ENCODE measurements around the gene MYCBP.
"Not testable (repeated sequence)": the region's sequence is repeated elsewhere in the genome, so short reads cannot be mapped to it uniquely, and the experiment has no call there.

The MYCBP gene

DNA sequence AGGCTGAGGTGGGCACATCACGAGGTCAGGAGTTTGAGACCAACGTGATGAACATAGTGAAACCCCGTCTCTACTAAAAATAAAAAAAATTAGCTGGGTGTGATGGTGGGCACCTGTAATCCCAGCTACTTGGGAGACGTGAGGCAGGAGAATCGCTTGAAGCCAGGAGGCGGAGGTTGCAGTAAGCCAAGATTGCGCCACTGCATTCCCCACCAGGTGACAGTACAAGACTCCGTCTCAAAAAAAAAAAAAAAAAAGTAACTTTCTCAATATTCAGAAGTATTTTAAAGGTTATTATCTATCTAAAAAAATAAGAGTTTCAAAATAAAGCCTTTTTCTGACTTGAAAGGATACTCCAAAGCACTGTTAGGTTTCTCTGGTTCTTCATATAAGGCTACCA is 5.9 kb downstream of the MYCBP start:
- DNase-seq (ENCODE audit: low spot score): no peak

GRCh38 chr1:38865112-38865715 is 7.9 kb downstream of the MYCBP start:
- no peak for DNase-seq (ENCODE audit: low spot score)

DNA sequence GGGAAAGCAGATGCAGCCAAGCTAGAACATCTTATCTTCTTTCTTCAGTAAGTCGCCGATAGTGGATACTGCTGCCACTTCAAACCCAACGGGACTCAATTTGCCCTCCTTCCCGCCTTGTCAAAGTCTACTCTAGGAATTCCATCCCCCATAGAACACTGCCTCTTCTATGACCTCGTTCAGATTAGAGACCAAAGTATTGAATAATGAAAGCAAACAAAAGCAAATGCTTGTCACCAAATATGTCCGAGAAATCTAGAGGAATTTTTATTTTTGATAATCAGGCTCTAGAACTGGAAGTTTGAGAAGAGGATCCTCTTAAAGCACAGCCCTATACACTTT is 12.7 kb downstream of the MYCBP start:
- DNase-seq (ENCODE audit: low spot score): peak; percentile 16

- peak; percentile 100 for DNase-seq (ENCODE audit: low spot score)
These were observed 13.3 kb downstream of the MYCBP start, which contains the start of gene RRAGC for GRCh38 chr1:38859561-38860453. TSS of gene RRAGC (minus strand) at chr1:38859772. CDS start at chr1:38859646, 126 bp downstream.

DNA sequence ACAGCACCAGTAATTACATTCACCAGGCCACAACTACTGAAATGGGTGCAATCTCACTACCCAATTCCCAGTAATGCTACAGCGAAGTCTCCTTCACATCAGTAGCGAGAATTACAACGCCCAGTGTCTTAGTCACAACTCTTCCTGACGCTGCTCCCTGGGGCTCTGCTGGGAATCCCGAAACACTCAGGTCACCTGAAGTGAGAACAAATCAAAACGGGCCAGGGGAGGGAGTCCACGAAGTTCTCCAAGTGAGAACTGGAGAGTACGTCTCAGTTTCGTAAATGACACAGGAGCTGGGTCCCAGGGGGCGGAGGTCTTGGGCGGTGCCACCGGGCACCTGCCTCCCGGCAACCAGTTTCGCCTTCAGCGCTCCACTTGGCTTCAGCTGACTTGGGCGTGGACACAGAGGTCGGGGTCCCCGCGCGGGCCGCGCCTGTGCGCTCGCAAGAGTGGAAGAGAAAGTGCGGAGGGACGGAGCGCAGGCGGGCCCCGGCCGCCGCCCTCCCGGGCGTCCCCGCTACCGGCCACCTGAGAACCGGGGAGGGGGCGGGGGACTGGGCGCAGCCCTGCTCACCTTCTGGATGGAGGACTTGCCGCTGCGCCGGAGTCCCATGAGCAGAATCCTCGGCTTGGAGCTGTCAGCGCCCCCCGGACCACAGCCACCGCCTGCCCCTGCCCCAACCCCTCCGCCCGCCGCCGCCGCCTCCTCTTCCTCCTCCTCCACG is 14.2 kb downstream of the MYCBP start:
- DNase-seq (ENCODE audit: low spot score): peak; percentile 62

- DNase-seq (ENCODE audit: low spot score): no peak
These were observed 20.4 kb downstream of the MYCBP start for GRCh38 chr1:38852780-38853179.

DNA sequence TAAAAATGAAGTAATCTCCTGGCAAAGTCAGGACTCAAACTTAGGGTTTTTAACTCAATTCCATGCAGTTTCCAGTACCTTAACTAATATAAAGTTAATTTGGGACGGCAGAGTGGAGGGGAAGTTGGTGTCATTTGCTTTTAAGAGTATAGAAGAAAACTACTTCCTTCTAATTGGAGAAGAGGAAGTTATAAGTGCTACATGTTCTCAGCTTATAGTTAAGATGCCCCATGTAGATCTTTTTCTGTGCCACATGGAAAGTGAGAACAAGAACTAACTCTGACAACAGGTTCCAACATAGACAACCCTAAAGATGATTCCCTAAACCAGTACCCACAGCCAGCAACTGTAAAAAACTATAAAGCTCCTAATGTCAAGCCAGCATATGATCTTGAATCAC is 25.1 kb downstream of the MYCBP start:
- DNase-seq (ENCODE audit: low spot score): no peak

DNA sequence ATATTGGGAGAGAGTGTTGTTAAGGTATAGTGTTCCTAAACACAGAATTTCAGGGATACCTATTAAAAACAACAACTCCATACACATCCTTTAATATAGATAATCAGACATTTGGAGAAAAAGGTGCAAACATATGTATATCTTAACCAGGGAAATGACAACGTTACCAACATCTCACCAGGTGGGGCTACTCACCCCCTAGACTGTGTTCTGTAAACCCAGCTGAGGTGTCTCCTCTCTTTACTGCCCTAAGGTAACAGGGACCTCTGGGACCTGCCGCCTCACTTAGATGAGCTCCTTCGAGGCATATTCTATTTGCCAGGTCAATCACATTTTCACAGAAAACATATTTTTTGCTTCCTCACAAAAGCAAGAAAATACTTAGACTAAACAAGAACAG is 26.9 kb downstream of the MYCBP start:
- DNase-seq (ENCODE audit: low spot score): no peak

DNA sequence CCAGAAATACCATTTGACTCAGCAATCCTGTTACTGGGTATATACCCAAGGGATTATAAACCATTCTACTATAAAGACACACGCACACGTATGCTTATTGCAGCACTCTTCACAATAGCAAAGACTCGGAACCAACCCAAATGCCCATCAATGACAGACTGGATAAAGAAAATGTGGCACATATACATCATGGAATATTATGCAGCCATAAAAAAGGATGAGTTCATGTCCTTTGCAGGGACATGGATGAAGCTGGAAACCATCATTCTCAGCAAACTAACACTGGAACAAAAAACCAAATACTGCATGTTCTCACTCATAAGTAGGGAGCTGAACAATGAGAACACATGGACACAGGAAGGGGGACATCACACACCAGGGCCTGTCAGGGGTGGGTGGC is 28.1 kb downstream of the MYCBP start:
- not testable (repeated sequence) for DNase-seq (ENCODE audit: low spot score)

DNA sequence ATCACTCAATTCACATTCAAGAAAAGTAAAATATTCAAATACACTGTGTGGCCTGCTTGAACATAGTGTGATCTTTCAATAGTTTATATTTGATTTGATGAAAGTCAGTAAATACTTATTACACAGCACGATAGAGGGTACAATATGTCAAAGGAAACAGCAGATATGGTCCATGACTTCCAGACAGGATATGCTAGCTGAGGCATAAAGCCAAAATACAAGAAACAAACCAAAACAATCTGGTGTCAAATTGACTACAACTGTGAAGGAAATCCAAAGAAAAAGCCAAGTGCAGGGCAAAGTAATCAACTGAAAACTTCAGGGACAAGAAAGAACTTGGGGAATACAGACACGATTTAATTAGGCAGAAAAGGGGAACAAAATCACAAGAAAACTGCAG is 32.9 kb downstream of the MYCBP start:
- no peak for DNase-seq (ENCODE audit: low spot score)

GRCh38 chr1:38839363-38839762 is 33.8 kb downstream of the MYCBP start:
- DNase-seq (ENCODE audit: low spot score): no peak

DNA sequence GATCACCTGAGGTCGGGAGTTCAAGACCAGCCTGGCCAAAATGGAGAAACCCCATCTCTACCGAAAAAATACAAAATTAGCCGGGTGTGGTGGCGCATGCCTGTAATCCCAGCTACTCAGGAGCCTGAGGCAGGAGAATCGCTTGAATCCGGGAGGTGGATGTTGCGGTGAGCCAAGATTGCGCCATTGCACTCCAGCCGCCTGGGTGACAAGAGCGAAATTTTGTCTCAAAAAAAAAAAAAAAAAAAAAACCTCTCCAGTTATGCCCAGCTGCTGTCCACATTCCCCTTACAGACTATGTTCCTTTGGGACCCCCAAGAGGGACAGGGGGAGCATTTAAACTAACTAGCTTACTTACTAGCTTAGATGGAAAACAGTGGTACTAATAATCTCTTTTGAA is 36.8 kb downstream of the MYCBP start:
- DNase-seq (ENCODE audit: low spot score): not testable (repeated sequence)

GRCh38 chr1:38834937-38835827 is 38.0 kb downstream of the MYCBP start:
- peak; percentile 79 for DNase-seq (ENCODE audit: low spot score)

- no peak for DNase-seq (ENCODE audit: low spot score)
These were observed 38.8 kb downstream of the MYCBP start for GRCh38 chr1:38834221-38834782.

- no peak for DNase-seq (ENCODE audit: low spot score)
These were observed 40.0 kb downstream of the MYCBP start for GRCh38 chr1:38833146-38833545.

DNA sequence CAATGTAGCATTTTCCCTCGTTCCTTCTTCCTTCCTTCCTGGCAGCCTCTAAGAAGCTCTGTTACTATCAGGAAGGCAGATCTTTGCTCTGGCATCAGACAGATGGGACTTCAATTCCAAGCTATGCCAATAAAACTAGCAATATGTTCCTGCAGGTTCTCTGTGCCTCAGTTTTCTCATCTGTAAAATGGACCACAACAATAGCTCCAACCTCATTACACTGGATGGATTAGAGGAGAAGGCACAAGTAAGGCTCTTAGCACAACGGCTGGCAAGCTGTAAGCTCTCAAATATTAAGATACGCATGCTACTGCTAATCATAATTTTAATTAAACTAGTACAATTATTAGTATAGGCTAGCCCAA is 40.8 kb downstream of the MYCBP start:
- no peak for DNase-seq (ENCODE audit: low spot score)

- no peak for DNase-seq (ENCODE audit: low spot score)
These were observed 41.3 kb downstream of the MYCBP start for GRCh38 chr1:38831731-38832369.

DNA sequence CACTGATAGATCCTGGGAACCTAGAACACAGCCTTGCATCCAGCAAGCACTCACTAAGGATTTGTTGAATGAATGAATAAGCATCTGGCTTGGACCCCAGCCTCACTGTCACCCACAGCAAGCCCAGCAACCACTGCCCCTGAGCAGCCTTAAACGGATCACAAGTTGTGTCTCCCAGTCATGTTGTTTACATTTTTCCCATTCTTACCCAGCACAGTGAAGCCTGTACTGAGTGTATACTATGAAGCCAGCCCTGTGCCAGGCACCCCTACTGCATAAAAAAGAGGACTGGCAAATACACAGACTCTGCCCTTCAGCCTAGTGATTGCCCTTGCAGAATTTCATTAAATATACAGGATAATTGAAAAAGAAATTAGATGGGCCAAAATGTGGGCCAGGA is 43.8 kb downstream of the MYCBP start:
- no peak for DNase-seq (ENCODE audit: low spot score)

DNA sequence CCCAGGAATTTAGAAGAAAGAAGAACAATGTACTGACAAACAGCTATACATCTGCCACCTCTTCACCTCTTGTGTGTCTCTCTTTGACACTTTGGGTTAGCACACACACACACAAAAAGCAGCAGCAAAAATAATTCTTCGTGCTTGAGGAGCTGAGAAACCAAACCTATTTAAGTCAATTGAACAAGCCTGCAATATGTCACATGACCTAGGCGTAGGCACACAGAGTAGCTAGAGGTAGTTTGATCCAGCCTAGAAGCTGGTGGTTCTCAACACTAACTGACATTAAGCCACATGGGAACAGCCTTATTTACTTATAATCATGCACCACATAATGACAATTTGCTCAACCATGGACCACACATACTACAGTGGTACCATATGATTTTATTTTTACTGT is 45.8 kb downstream of the MYCBP start:
- DNase-seq (ENCODE audit: low spot score): no peak

GRCh38 chr1:38826886-38827285 is 46.3 kb downstream of the MYCBP start:
- DNase-seq (ENCODE audit: low spot score): no peak

DNA sequence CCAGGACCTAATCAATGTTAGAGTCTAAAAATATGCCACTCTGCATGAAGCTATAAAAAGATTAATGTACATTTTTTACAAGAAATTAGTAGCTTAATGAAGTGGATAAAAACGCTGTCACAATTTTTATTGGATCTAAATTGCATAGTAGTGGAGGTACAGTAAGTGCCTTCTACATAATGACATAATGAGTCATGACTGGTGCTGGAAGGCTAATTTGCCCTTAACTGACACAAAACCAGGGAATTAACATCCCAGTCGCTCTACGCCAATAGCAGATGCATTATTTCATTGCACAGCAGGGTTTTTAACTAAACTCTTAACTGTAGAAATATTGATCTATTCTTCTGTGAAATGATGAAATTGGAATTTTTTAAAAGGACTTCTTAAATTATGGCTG is 46.9 kb downstream of the MYCBP start:
- DNase-seq (ENCODE audit: low spot score): no peak
